HepG2 (cell line): ENCODE results near the gene ANTXR1. TPM values are rescaled to one million over a fixed set of nuclear protein-coding genes. Genes with fewer than 3 reads are reported as not detected.
A peak's percentile ranks its signal among the peaks of the same experiment; 100 is the strongest.

Experiments used
- ARNT ChIP-seq: fragments of 450-650 bp; IDR thresholded peaks from 2 replicates; pipeline ENCODE4 v1.6.1; 2017
- CBX1 ChIP-seq: IDR thresholded peaks from one replicate; pipeline ENCODE4 v1.6.1; 2016; ENCODE audit warnings: antibody characterized with exemption, low read depth
- CREM ChIP-seq, 2 experiments: sonication (generic) in 1 of 2; formaldehyde crosslinking in 1 of 2; IDR thresholded peaks; 2 replicates each; pipeline versions ENCODE4 v1.4.0 to v1.6.1; 2016 to 2020; ENCODE audit warnings: antibody characterized with exemption in 1 of 2, mild to moderate bottlenecking in 1 of 2, missing genetic modification reagents in 1 of 2
- HDAC6 ChIP-seq: fragments of 200-600 bp; sonication (generic); IDR thresholded peaks from 2 replicates; pipeline ENCODE4 v1.7.0; 2017; ENCODE audit warnings: mild to moderate bottlenecking, antibody characterized with exemption, low read length, low read depth
- HMG20A ChIP-seq: IDR thresholded peaks from 2 replicates; pipeline ENCODE4 v1.6.1; 2016; ENCODE audit warnings: borderline replicate concordance
- HOMEZ ChIP-seq: IDR thresholded peaks from 2 replicates; pipeline ENCODE4 v1.6.1; 2016; ENCODE audit warnings: low read depth
- KLF6 ChIP-seq: IDR thresholded peaks from 2 replicates; pipeline ENCODE4 v1.8.0; 2016; ENCODE audit warnings: missing biosample characterization, missing genetic modification reagents
- NAIF1 ChIP-seq: sonication (generic); formaldehyde crosslinking; IDR thresholded peaks from 2 replicates; pipeline ENCODE4 v1.5.0; 2020; ENCODE audit warnings: mild to moderate bottlenecking, missing genetic modification reagents, borderline replicate concordance
- SRSF4 ChIP-seq: fragments of 200-400 bp; formaldehyde crosslinking; IDR thresholded peaks from one replicate; pipeline ENCODE4 v1.6.1; 2018; ENCODE audit warnings: mild to moderate bottlenecking, low read depth, low read length, moderate library complexity; ENCODE audit not compliant: poor library complexity, severe bottlenecking
- TBX2 ChIP-seq: sonication (generic); formaldehyde crosslinking; IDR thresholded peaks from 2 replicates; pipeline ENCODE4 v1.5.0; 2020; ENCODE audit warnings: missing genetic modification reagents, mild to moderate bottlenecking, borderline replicate concordance
- ZBTB7B ChIP-seq: sonication (generic); formaldehyde crosslinking; IDR thresholded peaks from 2 replicates; pipeline ENCODE4 v1.4.0; 2020; ENCODE audit warnings: missing genetic modification reagents
- ZFP62 ChIP-seq: sonication (generic); formaldehyde crosslinking; IDR thresholded peaks from 2 replicates; pipeline ENCODE4 v1.4.0; 2020; ENCODE audit warnings: missing genetic modification reagents
- ZFX ChIP-seq: sonication (generic); formaldehyde crosslinking; IDR thresholded peaks from 2 replicates; pipeline ENCODE4 v1.4.0; 2020; ENCODE audit warnings: mild to moderate bottlenecking, low read depth, missing genetic modification reagents, moderate library complexity
- ZFY ChIP-seq: sonication (generic); formaldehyde crosslinking; IDR thresholded peaks from 2 replicates; pipeline ENCODE4 v1.4.0; 2020; ENCODE audit warnings: missing genetic modification reagents
- ZNF331 ChIP-seq: sonication (generic); formaldehyde crosslinking; IDR thresholded peaks from 2 replicates; pipeline ENCODE4 v1.4.0; 2020; ENCODE audit warnings: missing genetic modification reagents
- ZNF343 ChIP-seq: sonication (generic); formaldehyde crosslinking; IDR thresholded peaks from 2 replicates; pipeline ENCODE4 v1.4.0; 2020; ENCODE audit warnings: mild to moderate bottlenecking, missing genetic modification reagents
- ZNF589 ChIP-seq: sonication (generic); formaldehyde crosslinking; conservative IDR thresholded peaks from 2 replicates; pipeline ENCODE4 v1.8.0; 2022; ENCODE audit warnings: mild to moderate bottlenecking, moderate library complexity, missing genetic modification reagents
- polyA plus RNA-seq, 8 experiments: library from polyadenylated mRNA; depleted of rRNA in 3 of 8; stranded (reverse) in 7 of 8; unstranded in 1 of 8; fragments of >200 nt; fragmentation: Illumina TruSeq in 4 of 8; extraction: Trizol in 4 of 8; gene quantifications; 2 replicates each; pipeline versions ENCODE4 v1.2.1 to v1.2.3, GENCODE V29; 2011 to 2016; ENCODE audit warnings: low read depth in 4 of 8, missing spikeins in 1 of 8, mixed read lengths in 1 of 8; ENCODE audit not compliant: insufficient read depth in 1 of 8
- total RNA-seq, 5 experiments: library from RNA; depleted of rRNA; stranded (reverse); fragments of >200 nt; fragmentation: Illumina TruSeq; extraction: Trizol; gene quantifications; 2 replicates each; pipeline ENCODE4 v1.2.3, GENCODE V29; 2016; ENCODE audit warnings: low read depth in 1 of 5
- TF ChIP-seq, protein P1 (sequence below): sonication (generic); formaldehyde crosslinking; IDR thresholded peaks from 2 replicates; pipeline ENCODE4 v1.8.0; 2022; ENCODE audit warnings: mild to moderate bottlenecking, missing genetic modification reagents

Gene ANTXR1
- total and polyA plus RNA-seq, 2 of the 13 experiments (the other 11 are each of a cell fraction or from before 2014, with no cell fraction given), result 4.5 to 12.7 TPM

GRCh38 chr2:69291004-69291650 is 278.1 kb downstream of the ANTXR1 start (continued):
- no peak for TF ChIP-seq ZFP62
- TF ChIP-seq ARNT, result no peak
- no peak for TF ChIP-seq NAIF1 (CRISPR knock-in tag)
- 0 out of 2 replicates have a peak, but pooled peaks have one; percentile 45 for TF ChIP-seq ZFX (CRISPR knock-in tag)
- peak; percentile 65; the same call in 1 of the 2 replicates for TF ChIP-seq ZNF343 (CRISPR knock-in tag)
- no peak for TF ChIP-seq CREM (IDR thresholded peaks at IDR 0.05)
- TF ChIP-seq CREM (CRISPR knock-in tag; IDR thresholded peaks at IDR 0.05), result no peak
- TF ChIP-seq HMG20A (CRISPR knock-in tag), result 0 out of 2 replicates have a peak, but pooled peaks have one; percentile 36
- no peak for TF ChIP-seq ZFY (CRISPR knock-in tag)
- no peak for TF ChIP-seq TBX2 (CRISPR knock-in tag)
- TF ChIP-seq KLF6 (CRISPR knock-in tag), result no peak
- TF ChIP-seq HDAC6, result no peak
- no peak for TF ChIP-seq CBX1
- TF ChIP-seq ZBTB7B (CRISPR knock-in tag), result 0 out of 2 replicates have a peak, but pooled peaks have one; percentile 15
- TF ChIP-seq HOMEZ (CRISPR knock-in tag), result 0 out of 2 replicates have a peak, but pooled peaks have one; percentile 9
- TF ChIP-seq, protein P1, sequence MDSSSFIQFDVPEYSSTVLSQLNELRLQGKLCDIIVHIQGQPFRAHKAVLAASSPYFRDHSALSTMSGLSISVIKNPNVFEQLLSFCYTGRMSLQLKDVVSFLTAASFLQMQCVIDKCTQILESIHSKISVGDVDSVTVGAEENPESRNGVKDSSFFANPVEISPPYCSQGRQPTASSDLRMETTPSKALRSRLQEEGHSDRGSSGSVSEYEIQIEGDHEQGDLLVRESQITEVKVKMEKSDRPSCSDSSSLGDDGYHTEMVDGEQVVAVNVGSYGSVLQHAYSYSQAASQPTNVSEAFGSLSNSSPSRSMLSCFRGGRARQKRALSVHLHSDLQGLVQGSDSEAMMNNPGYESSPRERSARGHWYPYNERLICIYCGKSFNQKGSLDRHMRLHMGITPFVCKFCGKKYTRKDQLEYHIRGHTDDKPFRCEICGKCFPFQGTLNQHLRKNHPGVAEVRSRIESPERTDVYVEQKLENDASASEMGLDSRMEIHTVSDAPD (CRISPR knock-in tag), result 0 out of 2 replicates have a peak, but pooled peaks have one; percentile 17
- TF ChIP-seq ZNF589 (CRISPR knock-in tag), result no peak
- TF ChIP-seq ZNF331 (CRISPR knock-in tag), result 0 out of 2 replicates have a peak, but pooled peaks have one; percentile 7
- TF ChIP-seq SRSF4, result no peak
